GM23338 (cell line): ENCODE results near the gene FOXC2. TPM values are rescaled to one million over a fixed set of nuclear protein-coding genes. Genes with fewer than 3 reads are reported as not detected.

Experiments used
- ATAC-seq: fragments of 200-7000 bp; cut with Tn5 transposase; 3 replicates; pipeline ENCODE4 v1.9.1; 2020
- DNase-seq: peaks from one replicate; pipeline ENCODE4 v3.0.0-alpha.2; 2015; ENCODE audit warnings: low spot score
- H2AFZ ChIP-seq: fragments of 200-600 bp; sonication (generic); 2 replicates; pipeline ENCODE4 v1.8.0; 2016; ENCODE audit warnings: antibody characterized with exemption, mild to moderate bottlenecking, moderate library complexity
- H3F3A ChIP-seq: fragments of 200-600 bp; sonication (generic); replicated peaks from 2 replicates; pipeline ENCODE4 v1.8.0; 2017; ENCODE audit warnings: antibody characterized with exemption, mixed run types, low read depth
- H3K27ac ChIP-seq: fragments of 200-600 bp; sonication (generic); 2 replicates; pipeline ENCODE4 v1.6.1; 2016; ENCODE audit warnings: low read depth
- H3K27me3 ChIP-seq: fragments of 200-600 bp; sonication (generic); 2 replicates; pipeline ENCODE4 v1.8.0; 2016; ENCODE audit warnings: mild to moderate bottlenecking, mixed run types, moderate library complexity; ENCODE audit not compliant: insufficient read depth
- H3K36me3 ChIP-seq: fragments of 200-600 bp; sonication (generic); 2 replicates; pipeline ENCODE4 v1.8.0; 2016; ENCODE audit warnings: mild to moderate bottlenecking; ENCODE audit not compliant: insufficient read depth
- H3K4me1 ChIP-seq: fragments of 200-600 bp; sonication (generic); 2 replicates; pipeline ENCODE4 v1.8.0; 2016; ENCODE audit warnings: mild to moderate bottlenecking, moderate library complexity; ENCODE audit not compliant: insufficient read depth
- H3K4me2 ChIP-seq: fragments of 200-600 bp; sonication (generic); 2 replicates; pipeline ENCODE4 v1.7.1; 2017; ENCODE audit warnings: mixed run types
- H3K4me3 ChIP-seq: fragments of 200-600 bp; sonication (generic); 2 replicates; pipeline ENCODE4 v1.6.1; 2016; ENCODE audit warnings: mixed run types
- H3K79me2 ChIP-seq: fragments of 200-600 bp; sonication (generic); replicated peaks from 2 replicates; pipeline ENCODE4 v1.8.0; 2017; ENCODE audit warnings: mild to moderate bottlenecking; ENCODE audit not compliant: insufficient read depth
- H3K9me2 ChIP-seq: fragments of 200-600 bp; sonication (generic); 2 replicates; pipeline ENCODE4 v1.8.0; 2017; ENCODE audit not compliant: insufficient read depth
- H4K20me1 ChIP-seq: fragments of 200-600 bp; sonication (generic); replicated peaks from 2 replicates; pipeline ENCODE4 v1.8.0; 2017; ENCODE audit warnings: mild to moderate bottlenecking; ENCODE audit not compliant: insufficient read depth
- H3K27ac Mint-ChIP-seq: 2 replicates; pipeline ENCODE4 v1.8.0; 2020; ENCODE audit warnings: inconsistent platforms, mild to moderate bottlenecking, moderate library complexity, mixed read lengths
- H3K27me3 Mint-ChIP-seq: 3 replicates; pipeline ENCODE4 v1.8.0; 2022; ENCODE audit warnings: low read depth, mild to moderate bottlenecking, moderate library complexity, mixed read lengths, inconsistent platforms; ENCODE audit not compliant: insufficient read depth, poor library complexity
- H3K36me3 Mint-ChIP-seq: 3 replicates; pipeline ENCODE4 v1.8.0; 2021; ENCODE audit warnings: low read depth, mild to moderate bottlenecking, inconsistent platforms, moderate library complexity, mixed read lengths
- H3K4me1 Mint-ChIP-seq: 3 replicates; pipeline ENCODE4 v1.8.0; 2020; ENCODE audit warnings: mild to moderate bottlenecking, inconsistent platforms, mixed read lengths
- H3K4me3 Mint-ChIP-seq: 3 replicates; pipeline ENCODE4 v1.8.0; 2021; ENCODE audit warnings: moderate library complexity, mild to moderate bottlenecking, inconsistent platforms, mixed read lengths
- H3K9me3 Mint-ChIP-seq: 3 replicates; pipeline ENCODE4 v1.8.0; 2020; ENCODE audit warnings: moderate library complexity, mild to moderate bottlenecking, inconsistent platforms, mixed read lengths
- ETS1 ChIP-seq: IDR thresholded peaks from 2 replicates; pipeline ENCODE4 v1.6.1; 2016; ENCODE audit warnings: antibody characterized with exemption
- EZH2 ChIP-seq: fragments of 200-600 bp; sonication (generic); IDR thresholded peaks from one replicate; pipeline ENCODE4 v1.8.0; 2017; ENCODE audit warnings: antibody characterized with exemption, mild to moderate bottlenecking, low read depth; ENCODE audit not compliant: unreplicated experiment
- JUNB ChIP-seq: IDR thresholded peaks from one replicate; pipeline ENCODE4 v1.6.1; 2016; ENCODE audit warnings: antibody characterized with exemption; ENCODE audit not compliant: unreplicated experiment
- ZNF114 ChIP-seq: fragments of 250-450 bp; sonication (Bioruptor Pico); IDR thresholded peaks from 2 replicates; pipeline ENCODE4 v1.5.0; 2020; ENCODE audit warnings: mild to moderate bottlenecking, moderate library complexity
- ZNF462 ChIP-seq: fragments of 250-450 bp; sonication (Bioruptor Pico); IDR thresholded peaks from 2 replicates; pipeline ENCODE4 v1.5.0; 2020; ENCODE audit warnings: mild to moderate bottlenecking, moderate library complexity
- polyA plus RNA-seq: library from polyadenylated mRNA; unstranded; fragments of >200 nt; fragmentation: Nextera tagmentation; extraction: Ambion mirVana; gene quantifications from 2 replicates; pipeline ENCODE4 v1.2.1, GENCODE V29; 2016
- total RNA-seq: library from RNA; depleted of rRNA; stranded (reverse); fragments of >200 nt; shearing (Covaris generic); gene quantifications from 2 replicates; pipeline ENCODE4 v1.2.3, GENCODE V29; 2014
- TF ChIP-seq, protein P1 (sequence below), 2 experiments: fragments of 200-600 bp in 1 of 2; sonication (generic) in 1 of 2; conservative IDR thresholded peaks; 2 replicates each; pipeline versions ENCODE4 v1.5.1 to v1.6.1; 2016 to 2017; ENCODE audit warnings: antibody characterized with exemption in 2 of 2, low read depth in 2 of 2, mild to moderate bottlenecking in 2 of 2, moderate library complexity in 1 of 2

The FOXC2 gene
- total and polyA plus RNA-seq, 2 experiments from 2014 or later, result 0.16 TPM; not detected in 1

- no peak for TF ChIP-seq ZNF462 (CRISPR knock-in tag)
- TF ChIP-seq EZH2, result no peak
- TF ChIP-seq, protein P1, sequence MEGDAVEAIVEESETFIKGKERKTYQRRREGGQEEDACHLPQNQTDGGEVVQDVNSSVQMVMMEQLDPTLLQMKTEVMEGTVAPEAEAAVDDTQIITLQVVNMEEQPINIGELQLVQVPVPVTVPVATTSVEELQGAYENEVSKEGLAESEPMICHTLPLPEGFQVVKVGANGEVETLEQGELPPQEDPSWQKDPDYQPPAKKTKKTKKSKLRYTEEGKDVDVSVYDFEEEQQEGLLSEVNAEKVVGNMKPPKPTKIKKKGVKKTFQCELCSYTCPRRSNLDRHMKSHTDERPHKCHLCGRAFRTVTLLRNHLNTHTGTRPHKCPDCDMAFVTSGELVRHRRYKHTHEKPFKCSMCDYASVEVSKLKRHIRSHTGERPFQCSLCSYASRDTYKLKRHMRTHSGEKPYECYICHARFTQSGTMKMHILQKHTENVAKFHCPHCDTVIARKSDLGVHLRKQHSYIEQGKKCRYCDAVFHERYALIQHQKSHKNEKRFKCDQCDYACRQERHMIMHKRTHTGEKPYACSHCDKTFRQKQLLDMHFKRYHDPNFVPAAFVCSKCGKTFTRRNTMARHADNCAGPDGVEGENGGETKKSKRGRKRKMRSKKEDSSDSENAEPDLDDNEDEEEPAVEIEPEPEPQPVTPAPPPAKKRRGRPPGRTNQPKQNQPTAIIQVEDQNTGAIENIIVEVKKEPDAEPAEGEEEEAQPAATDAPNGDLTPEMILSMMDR (conservative IDR thresholded peaks at IDR 0.05; ENCODE audit: low read depth in 2 of 2), result no peak
- TF ChIP-seq ZNF114 (CRISPR knock-in tag), result no peak
- no peak for TF ChIP-seq JUNB
Observed at GRCh38 chr16:86572041-86572521, 5.5 kb downstream of the FOXC2 start (continued).

GRCh38 chr16:86572606-86573005, 6.0 kb downstream of the FOXC2 start:
- Histone ChIP-seq H3F3A (no peaks in the 10 kb centered on the region; the same call in 1 of the 2 replicates), H3K27me3 (peaks cover 99% of the 10 kb centered on the region), H3K36me3 (no peaks in the 10 kb centered on the region), H3K4me1 (peaks cover 76% of the 10 kb centered on the region), H4K20me1 (peaks cover 25% of the 10 kb centered on the region), H3K27ac (no peak overlapping the region), H2AFZ (no peak overlapping the region), H3K9me2 (no peaks in the 10 kb centered on the region), H3K4me3 (peak overlapping the region; percentile 39; the same call in 1 of the 2 replicates), H3K79me2 (no peaks in the 10 kb centered on the region), H3K4me2 (peak overlapping the region; percentile 61)
- peaks cover 95% of the 10 kb centered on the region for H3K27me3 Mint-ChIP-seq
- ATAC-seq (no peak), DNase-seq (no peak)
- peaks cover 65% of the 10 kb centered on the region for H3K4me1 Mint-ChIP-seq
- H3K4me3 Mint-ChIP-seq, result peak overlapping the region; percentile 28; the same call in 2 of the 3 replicates
- peaks cover 5% of the 10 kb centered on the region; the same call in 1 of the 3 replicates for H3K9me3 Mint-ChIP-seq
- no peaks in the 10 kb centered on the region for H3K36me3 Mint-ChIP-seq
- no peak overlapping the region for H3K27ac Mint-ChIP-seq
- no peak for TF ChIP-seq ETS1
- TF ChIP-seq ZNF462 (CRISPR knock-in tag), result no peak
